Kidney epithelial cell (primary cell): ENCODE measurements around the gene RAB3IP. TPM values are rescaled to one million over a fixed set of nuclear protein-coding genes. Genes with fewer than 3 reads are reported as not detected.

Source experiments
- DNase-seq: peaks from one replicate; pipeline ENCODE4 v3.0.0-alpha.2; 2010; ENCODE audit warnings: low read depth
- H3K27me3 ChIP-seq: 2 replicates; pipeline ENCODE4 v1.6.0; 2011; ENCODE audit warnings: low read length; ENCODE audit not compliant: control insufficient read depth, insufficient read depth
- H3K36me3 ChIP-seq: 2 replicates; pipeline ENCODE4 v1.5.1; 2011; ENCODE audit warnings: low read length; ENCODE audit not compliant: control insufficient read depth, insufficient read depth
- H3K4me3 ChIP-seq: 2 replicates; pipeline ENCODE4 v1.5.1; 2011; ENCODE audit warnings: low read depth, mild to moderate bottlenecking, control low read depth, low read length
- CTCF ChIP-seq: IDR thresholded peaks from 2 replicates; pipeline ENCODE4 v1.5.1; 2011; ENCODE audit warnings: mild to moderate bottlenecking, moderate library complexity, low read length, control low read depth, inconsistent platforms; ENCODE audit not compliant: insufficient read depth, poor library complexity, severe bottlenecking
- total RNA-seq: library from RNA; depleted of rRNA; stranded (reverse); fragments of >200 nt; gene quantifications from 2 replicates; pipeline ENCODE4 v1.2.3, GENCODE V29; 2015

RAB3IP gene
- total RNA-seq, 1 donor from 2014 or later, result 83.7 TPM

GRCh38 chr12:69739287-69740191 is 879 bp downstream of the RAB3IP start:
- no peaks in the 10 kb centered on the region for H3K27me3 ChIP-seq
- no peak for TF ChIP-seq CTCF
- DNase-seq, result no peak
- no peaks in the 10 kb centered on the region for H3K36me3 ChIP-seq
- H3K4me3 ChIP-seq, result peak overlapping the region; percentile 76

- no peak for DNase-seq
- Histone ChIP-seq H3K4me3 (no peak overlapping the region), H3K27me3 (no peaks in the 10 kb centered on the region), H3K36me3 (no peaks in the 10 kb centered on the region)
- TF ChIP-seq CTCF, result no peak
Observed at GRCh38 chr12:69744109-69744508, 5.4 kb downstream of the RAB3IP start.

GRCh38 chr12:69751476-69751875 is 12.8 kb downstream of the RAB3IP start:
- no peak for DNase-seq
- no peak overlapping the region for H3K4me3 ChIP-seq
- H3K27me3 ChIP-seq, result no peaks in the 10 kb centered on the region
- TF ChIP-seq CTCF, result no peak
- H3K36me3 ChIP-seq, result no peaks in the 10 kb centered on the region

GRCh38 chr12:69755302-69755701 is 16.6 kb downstream of the RAB3IP start:
- no peak for TF ChIP-seq CTCF
- H3K4me3 ChIP-seq, result no peak overlapping the region
- no peak for DNase-seq
- H3K36me3 ChIP-seq, result no peaks in the 10 kb centered on the region
- H3K27me3 ChIP-seq, result no peaks in the 10 kb centered on the region

GRCh38 chr12:69756088-69756755 is 17.6 kb downstream of the RAB3IP start:
- no peak for TF ChIP-seq CTCF
- DNase-seq, result no peak

More at GRCh38 chr12:69756088-69756755, 17.6 kb downstream of the RAB3IP start:
- Histone ChIP-seq H3K36me3 (no peaks in the 10 kb centered on the region), H3K27me3 (no peaks in the 10 kb centered on the region), H3K4me3 (no peak overlapping the region)
